Measurements from ENCODE around the gene PLPPR3.

DNA sequence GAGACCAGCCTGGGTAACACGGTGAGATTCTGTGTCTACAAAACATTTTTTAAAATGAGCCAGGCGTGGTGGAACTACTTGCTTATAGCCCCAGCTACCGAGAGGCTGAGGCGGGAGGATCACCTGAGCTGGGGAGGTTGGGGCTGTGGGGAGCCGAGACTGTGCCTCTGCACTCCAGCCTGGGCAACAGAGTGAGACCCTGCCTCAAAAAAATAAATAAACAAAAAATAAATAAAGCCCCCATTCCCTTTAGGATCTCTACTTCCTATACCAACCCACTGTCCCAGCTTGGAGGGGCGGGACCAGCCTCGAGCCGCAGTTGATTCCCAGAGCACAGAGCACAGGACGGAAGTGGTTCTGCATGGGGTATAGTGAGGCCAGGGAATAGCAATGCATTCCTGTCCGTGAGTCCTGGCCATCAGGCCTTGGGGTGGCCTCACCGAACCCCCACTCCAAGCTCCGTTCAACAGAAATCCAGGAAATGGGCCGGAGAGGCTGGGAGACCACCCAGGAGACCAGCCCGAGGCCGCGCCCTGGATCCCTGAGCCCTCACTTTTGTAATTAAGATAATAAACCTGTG, 29.4 kb downstream of the PLPPR3 start:
- TF ChIP-seq OSR1 (CRISPR knock-in tag; IDR thresholded peaks at IDR 0.05) (no peak), ARNTL (CRISPR knock-in tag; IDR thresholded peaks at IDR 0.05; ENCODE audit: borderline replicate concordance, low read depth) (no peak), GLIS3 (CRISPR knock-in tag; IDR thresholded peaks at IDR 0.05) (no peak), ZNF70 (CRISPR knock-in tag; IDR thresholded peaks at IDR 0.05) (no peak), ZFP3 (CRISPR knock-in tag; IDR thresholded peaks at IDR 0.05) (no peak), ZNF8 (CRISPR knock-in tag; IDR thresholded peaks at IDR 0.05) (no peak), ZFP30 (CRISPR knock-in tag; IDR thresholded peaks at IDR 0.05) (no peak), ISL1 (CRISPR knock-in tag; IDR thresholded peaks at IDR 0.05) (no peak), PPARA (CRISPR knock-in tag; IDR thresholded peaks at IDR 0.05; ENCODE audit: borderline replicate concordance) (no peak), SNAI2 (CRISPR knock-in tag; IDR thresholded peaks at IDR 0.05) (no peak), BACH2 (CRISPR knock-in tag; IDR thresholded peaks at IDR 0.05; ENCODE audit: borderline replicate concordance) (no peak)
- TF ChIP-seq, protein P1, sequence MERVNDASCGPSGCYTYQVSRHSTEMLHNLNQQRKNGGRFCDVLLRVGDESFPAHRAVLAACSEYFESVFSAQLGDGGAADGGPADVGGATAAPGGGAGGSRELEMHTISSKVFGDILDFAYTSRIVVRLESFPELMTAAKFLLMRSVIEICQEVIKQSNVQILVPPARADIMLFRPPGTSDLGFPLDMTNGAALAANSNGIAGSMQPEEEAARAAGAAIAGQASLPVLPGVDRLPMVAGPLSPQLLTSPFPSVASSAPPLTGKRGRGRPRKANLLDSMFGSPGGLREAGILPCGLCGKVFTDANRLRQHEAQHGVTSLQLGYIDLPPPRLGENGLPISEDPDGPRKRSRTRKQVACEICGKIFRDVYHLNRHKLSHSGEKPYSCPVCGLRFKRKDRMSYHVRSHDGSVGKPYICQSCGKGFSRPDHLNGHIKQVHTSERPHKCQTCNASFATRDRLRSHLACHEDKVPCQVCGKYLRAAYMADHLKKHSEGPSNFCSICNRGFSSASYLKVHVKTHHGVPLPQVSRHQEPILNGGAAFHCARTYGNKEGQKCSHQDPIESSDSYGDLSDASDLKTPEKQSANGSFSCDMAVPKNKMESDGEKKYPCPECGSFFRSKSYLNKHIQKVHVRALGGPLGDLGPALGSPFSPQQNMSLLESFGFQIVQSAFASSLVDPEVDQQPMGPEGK (CRISPR knock-in tag; IDR thresholded peaks at IDR 0.05; ENCODE audit: borderline replicate concordance): no peak
- TF ChIP-seq, protein P2, sequence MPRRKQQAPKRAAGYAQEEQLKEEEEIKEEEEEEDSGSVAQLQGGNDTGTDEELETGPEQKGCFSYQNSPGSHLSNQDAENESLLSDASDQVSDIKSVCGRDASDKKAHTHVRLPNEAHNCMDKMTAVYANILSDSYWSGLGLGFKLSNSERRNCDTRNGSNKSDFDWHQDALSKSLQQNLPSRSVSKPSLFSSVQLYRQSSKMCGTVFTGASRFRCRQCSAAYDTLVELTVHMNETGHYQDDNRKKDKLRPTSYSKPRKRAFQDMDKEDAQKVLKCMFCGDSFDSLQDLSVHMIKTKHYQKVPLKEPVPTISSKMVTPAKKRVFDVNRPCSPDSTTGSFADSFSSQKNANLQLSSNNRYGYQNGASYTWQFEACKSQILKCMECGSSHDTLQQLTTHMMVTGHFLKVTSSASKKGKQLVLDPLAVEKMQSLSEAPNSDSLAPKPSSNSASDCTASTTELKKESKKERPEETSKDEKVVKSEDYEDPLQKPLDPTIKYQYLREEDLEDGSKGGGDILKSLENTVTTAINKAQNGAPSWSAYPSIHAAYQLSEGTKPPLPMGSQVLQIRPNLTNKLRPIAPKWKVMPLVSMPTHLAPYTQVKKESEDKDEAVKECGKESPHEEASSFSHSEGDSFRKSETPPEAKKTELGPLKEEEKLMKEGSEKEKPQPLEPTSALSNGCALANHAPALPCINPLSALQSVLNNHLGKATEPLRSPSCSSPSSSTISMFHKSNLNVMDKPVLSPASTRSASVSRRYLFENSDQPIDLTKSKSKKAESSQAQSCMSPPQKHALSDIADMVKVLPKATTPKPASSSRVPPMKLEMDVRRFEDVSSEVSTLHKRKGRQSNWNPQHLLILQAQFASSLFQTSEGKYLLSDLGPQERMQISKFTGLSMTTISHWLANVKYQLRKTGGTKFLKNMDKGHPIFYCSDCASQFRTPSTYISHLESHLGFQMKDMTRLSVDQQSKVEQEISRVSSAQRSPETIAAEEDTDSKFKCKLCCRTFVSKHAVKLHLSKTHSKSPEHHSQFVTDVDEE (CRISPR knock-in tag; IDR thresholded peaks at IDR 0.05): no peak
- TF ChIP-seq, protein P3, sequence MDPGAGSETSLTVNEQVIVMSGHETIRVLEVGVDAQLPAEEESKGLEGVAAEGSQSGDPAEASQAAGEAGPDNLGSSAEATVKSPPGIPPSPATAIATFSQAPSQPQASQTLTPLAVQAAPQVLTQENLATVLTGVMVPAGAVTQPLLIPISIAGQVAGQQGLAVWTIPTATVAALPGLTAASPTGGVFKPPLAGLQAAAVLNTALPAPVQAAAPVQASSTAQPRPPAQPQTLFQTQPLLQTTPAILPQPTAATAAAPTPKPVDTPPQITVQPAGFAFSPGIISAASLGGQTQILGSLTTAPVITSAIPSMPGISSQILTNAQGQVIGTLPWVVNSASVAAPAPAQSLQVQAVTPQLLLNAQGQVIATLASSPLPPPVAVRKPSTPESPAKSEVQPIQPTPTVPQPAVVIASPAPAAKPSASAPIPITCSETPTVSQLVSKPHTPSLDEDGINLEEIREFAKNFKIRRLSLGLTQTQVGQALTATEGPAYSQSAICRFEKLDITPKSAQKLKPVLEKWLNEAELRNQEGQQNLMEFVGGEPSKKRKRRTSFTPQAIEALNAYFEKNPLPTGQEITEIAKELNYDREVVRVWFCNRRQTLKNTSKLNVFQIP (CRISPR knock-in tag; IDR thresholded peaks at IDR 0.05; ENCODE audit: borderline replicate concordance, low read depth): no peak

Measured in SK-N-SH treated with all-trans-retinoic acid at 6 μM for 48 hours (cell line).